ENCODE results near the gene PRAMEF13.
"Not testable (repeated sequence)": the region's sequence is repeated elsewhere in the genome, so short reads cannot be mapped to it uniquely, and the experiment has no call there.

PRAMEF13 gene

GRCh38 chr1:13155909-13156308 lies 45.3 kb downstream of the PRAMEF13 start, which contains the start of gene PRAMEF26:
Gene PRAMEF26 (minus strand): TSS chr1:13156009. CDS start chr1:13153095, 2,914 bp downstream.
- DNase-seq, result not testable (repeated sequence)
